Lower lobe of right lung (tissue), 2 donors: ENCODE results near the gene PIK3R4. TPM values are rescaled to one million over a fixed set of nuclear protein-coding genes. Genes with fewer than 3 reads are reported as not detected.

ENCODE experiments used
- ATAC-seq, 2 donors: fragments of 200-7000 bp; cut with Tn5 transposase; one replicate each; pipeline ENCODE4 v1.9.1; 2020 to 2022; ENCODE audit warnings: mild to moderate bottlenecking in 2 of 2, moderate library complexity in 2 of 2
- DNase-seq: peaks from one replicate; pipeline ENCODE4 v3.0.0-alpha.2; 2020
- H3K27ac ChIP-seq: fragments of 200-600 bp; one replicate; pipeline ENCODE4 v1.8.0; 2022
- H3K27me3 ChIP-seq: fragments of 200-600 bp; one replicate; pipeline ENCODE4 v1.8.0; 2022; ENCODE audit warnings: low read depth
- H3K36me3 ChIP-seq: fragments of 200-600 bp; one replicate; pipeline ENCODE4 v1.8.0; 2022; ENCODE audit warnings: mild to moderate bottlenecking
- H3K4me1 ChIP-seq: fragments of 200-600 bp; one replicate; pipeline ENCODE4 v1.8.0; 2022
- H3K4me3 ChIP-seq: fragments of 200-600 bp; one replicate; pipeline ENCODE4 v1.8.0; 2022; ENCODE audit warnings: mild to moderate bottlenecking
- H3K9me3 ChIP-seq: fragments of 200-600 bp; one replicate; pipeline ENCODE4 v1.8.0; 2022
- intact Hi-C: fragments of 100-400 bp; cut with DNase I; formaldehyde crosslinking; loops from one replicate; pipeline ENCODE4 v1.11.0; 2022
- total RNA-seq: library from RNA; stranded (reverse); fragmentation: NEBNext Ultra II Directional; extraction: Animal tissue kit (Norgen Biotek cat#: 25700); gene quantifications from one replicate; pipeline ENCODE4 v1.2.1, GENCODE V29; 2021
- TF ChIP-seq, protein P1 (sequence below): fragments of 200-600 bp; IDR thresholded peaks from one replicate; pipeline ENCODE4 v1.8.0; 2022; ENCODE audit warnings: antibody characterized with exemption, mild to moderate bottlenecking
- donor health status: DM: no; HTN: yes; CAD: no; lungs with severe emphysema.

PIK3R4 gene
- total RNA-seq, 1 donor from 2014 or later = 26.3 TPM

DNA sequence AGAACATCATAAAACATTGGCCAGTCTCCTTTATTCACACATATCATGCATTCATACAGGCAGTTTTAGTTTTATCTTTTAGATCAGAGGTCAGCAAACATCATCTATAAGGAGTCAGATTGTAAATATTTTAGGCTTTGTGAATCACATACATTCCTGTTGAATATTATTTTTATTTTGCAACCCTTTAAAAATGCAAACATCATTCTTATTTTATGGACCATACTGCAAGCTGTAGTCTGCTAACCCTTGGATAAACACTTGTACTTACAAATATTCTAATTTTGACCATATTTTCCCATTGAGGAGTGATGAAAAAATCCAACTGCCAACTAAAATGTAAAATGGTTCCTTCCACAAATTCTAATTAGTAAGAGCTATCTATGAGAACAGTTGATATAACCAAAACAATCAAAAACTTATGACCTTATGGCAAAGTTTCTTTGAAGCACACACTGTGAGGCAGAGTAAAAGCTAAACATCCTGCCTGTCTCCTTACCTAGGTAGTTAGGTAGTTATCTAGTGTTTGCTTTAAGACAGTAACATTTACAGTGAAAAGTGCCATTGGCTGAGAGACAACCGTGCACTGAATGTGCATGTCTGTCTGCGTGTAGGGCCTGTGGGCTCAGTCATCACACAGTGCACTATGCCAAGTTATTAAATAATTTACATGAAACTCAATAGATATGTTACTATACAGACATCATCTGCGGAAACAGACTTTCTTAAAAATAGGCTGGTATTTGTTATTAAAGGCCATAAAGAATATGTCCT is 57.7 kb downstream of the PIK3R4 start:
- DNase-seq = no peak
- Histone ChIP-seq H3K27me3 (no peaks in the 10 kb centered on the region), H3K4me1 (no peaks in the 10 kb centered on the region), H3K9me3 (no peaks in the 10 kb centered on the region), H3K4me3 (no peak overlapping the region), H3K27ac (no peak overlapping the region), H3K36me3 (peaks cover 38% of the 10 kb centered on the region)
- TF ChIP-seq, protein P1, sequence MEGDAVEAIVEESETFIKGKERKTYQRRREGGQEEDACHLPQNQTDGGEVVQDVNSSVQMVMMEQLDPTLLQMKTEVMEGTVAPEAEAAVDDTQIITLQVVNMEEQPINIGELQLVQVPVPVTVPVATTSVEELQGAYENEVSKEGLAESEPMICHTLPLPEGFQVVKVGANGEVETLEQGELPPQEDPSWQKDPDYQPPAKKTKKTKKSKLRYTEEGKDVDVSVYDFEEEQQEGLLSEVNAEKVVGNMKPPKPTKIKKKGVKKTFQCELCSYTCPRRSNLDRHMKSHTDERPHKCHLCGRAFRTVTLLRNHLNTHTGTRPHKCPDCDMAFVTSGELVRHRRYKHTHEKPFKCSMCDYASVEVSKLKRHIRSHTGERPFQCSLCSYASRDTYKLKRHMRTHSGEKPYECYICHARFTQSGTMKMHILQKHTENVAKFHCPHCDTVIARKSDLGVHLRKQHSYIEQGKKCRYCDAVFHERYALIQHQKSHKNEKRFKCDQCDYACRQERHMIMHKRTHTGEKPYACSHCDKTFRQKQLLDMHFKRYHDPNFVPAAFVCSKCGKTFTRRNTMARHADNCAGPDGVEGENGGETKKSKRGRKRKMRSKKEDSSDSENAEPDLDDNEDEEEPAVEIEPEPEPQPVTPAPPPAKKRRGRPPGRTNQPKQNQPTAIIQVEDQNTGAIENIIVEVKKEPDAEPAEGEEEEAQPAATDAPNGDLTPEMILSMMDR = no peak
- no peak for ATAC-seq
- intact Hi-C loops = no loop called here

DNA sequence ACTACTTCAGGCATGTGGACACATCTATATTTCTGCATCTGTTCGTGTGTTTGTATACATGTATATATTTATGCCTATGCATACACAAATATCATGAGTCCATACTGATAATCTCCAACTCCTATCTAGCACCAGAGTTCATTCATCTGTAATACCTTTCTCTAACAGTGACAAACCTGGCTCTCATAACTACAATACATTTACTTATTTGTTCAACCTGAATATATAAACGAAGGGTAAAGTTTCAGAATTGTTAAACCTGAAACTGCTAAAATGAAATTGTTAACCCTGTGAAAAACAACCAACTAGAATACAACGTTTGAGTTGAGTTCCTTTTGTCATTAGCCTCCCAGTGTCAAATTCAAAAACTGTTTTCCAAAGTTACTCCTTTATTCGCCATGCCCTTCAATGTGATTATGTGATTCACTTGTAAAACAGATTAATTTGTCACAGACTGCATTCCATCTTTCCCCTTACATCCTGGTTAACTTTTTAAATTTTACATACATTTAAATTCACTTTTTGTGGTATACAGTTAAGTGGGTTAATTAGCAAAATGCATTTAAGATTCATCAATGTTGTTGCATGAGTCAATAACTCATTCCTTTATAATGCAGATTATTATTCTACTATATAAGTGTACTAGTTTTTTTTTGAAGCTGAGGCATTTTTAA is 58.5 kb downstream of the PIK3R4 start:
- H3K27me3 ChIP-seq = no peaks in the 10 kb centered on the region
- H3K27ac ChIP-seq = no peak overlapping the region
- H3K4me3 ChIP-seq = no peak overlapping the region
- ATAC-seq (no peak), DNase-seq (no peak)
- intact Hi-C loops = no loop called here
- H3K36me3 ChIP-seq = peaks cover 44% of the 10 kb centered on the region
- TF ChIP-seq, protein P1 = no peak
- no peaks in the 10 kb centered on the region for H3K9me3 ChIP-seq
- no peaks in the 10 kb centered on the region for H3K4me1 ChIP-seq

DNA sequence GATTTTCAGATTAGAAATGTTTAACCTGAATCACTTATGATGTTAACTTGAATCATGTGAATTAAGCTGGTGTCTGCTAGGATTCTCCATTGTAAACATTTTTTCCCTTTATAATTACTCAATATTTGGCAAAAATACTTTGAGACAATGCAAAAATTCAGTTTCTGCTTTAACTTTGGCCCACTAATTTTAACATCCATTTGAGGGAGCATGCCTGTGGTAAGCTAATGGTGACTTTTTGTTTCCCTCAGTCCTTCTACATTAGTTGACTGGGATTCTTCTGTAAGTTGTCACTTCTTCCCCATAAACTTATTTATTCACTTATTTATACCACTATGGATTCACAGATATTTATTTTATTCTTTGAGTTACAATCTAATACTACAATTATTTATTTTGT is 59.3 kb downstream of the PIK3R4 start:
- DNase-seq (no peak), ATAC-seq (no peak)
- Histone ChIP-seq H3K4me3 (no peak overlapping the region), H3K36me3 (peaks cover 46% of the 10 kb centered on the region), H3K9me3 (no peaks in the 10 kb centered on the region), H3K27ac (no peak overlapping the region), H3K4me1 (no peaks in the 10 kb centered on the region), H3K27me3 (no peaks in the 10 kb centered on the region)
- intact Hi-C loops = no loop called here
- TF ChIP-seq, protein P1 = no peak

DNA sequence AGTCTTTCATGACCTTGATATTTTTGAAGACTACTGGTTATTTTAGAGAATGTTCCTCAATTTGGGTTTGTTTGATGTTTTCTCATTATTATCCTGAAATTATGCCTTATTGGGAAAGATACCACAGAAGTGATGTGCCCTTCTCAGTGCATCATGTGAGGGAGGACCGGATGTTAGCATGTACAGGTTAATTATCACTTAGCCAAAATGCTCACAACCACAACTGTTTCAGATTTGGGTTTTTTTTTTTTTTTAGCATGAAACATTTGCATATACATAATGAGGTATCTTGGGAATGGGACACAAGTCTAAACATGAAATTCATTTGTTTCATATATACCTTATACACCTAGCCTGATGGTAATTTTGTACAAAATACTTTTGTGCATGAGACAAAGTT is 59.8 kb downstream of the PIK3R4 start:
- DNase-seq = no peak
- no peak for ATAC-seq
- Histone ChIP-seq H3K4me1 (no peaks in the 10 kb centered on the region), H3K9me3 (no peaks in the 10 kb centered on the region), H3K4me3 (no peak overlapping the region), H3K36me3 (peaks cover 50% of the 10 kb centered on the region), H3K27me3 (no peaks in the 10 kb centered on the region), H3K27ac (no peak overlapping the region)
- TF ChIP-seq, protein P1 = no peak
- intact Hi-C loops = no loop called here

DNA sequence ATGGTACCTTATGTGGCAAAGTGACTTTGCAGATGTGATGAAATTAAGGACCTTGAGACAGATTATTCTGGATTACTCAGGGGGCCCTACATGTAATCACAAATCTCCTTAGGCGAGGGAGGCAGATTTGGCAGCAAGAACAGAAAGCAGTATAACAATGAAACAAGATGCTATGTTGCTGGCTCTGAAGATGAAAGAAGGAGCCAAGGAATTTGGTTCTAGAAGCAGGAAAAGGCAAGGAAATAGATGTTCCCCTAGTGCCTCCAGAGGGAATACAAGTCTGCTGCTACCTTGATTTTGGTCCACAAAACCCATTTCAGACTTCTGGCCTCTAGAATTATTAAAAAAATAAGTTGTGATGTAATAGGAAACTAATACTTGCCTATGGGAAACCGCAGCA is 64.5 kb downstream of the PIK3R4 start:
- DNase-seq = no peak

More for the DNA sequence above, 64.5 kb downstream of the PIK3R4 start:
- Histone ChIP-seq H3K36me3 (peaks cover 74% of the 10 kb centered on the region), H3K27ac (no peak overlapping the region), H3K4me3 (no peak overlapping the region), H3K4me1 (no peaks in the 10 kb centered on the region), H3K9me3 (no peaks in the 10 kb centered on the region), H3K27me3 (no peaks in the 10 kb centered on the region)
- intact Hi-C loops = no loop called here
- ATAC-seq = no peak
- TF ChIP-seq, protein P1 = no peak
